ENCODE results near the gene TSGA10IP.

Gene TSGA10IP

GRCh38 chr11:65917434-65918210 is 27.7 kb upstream of the TSGA10IP start:
- Histone ChIP-seq H3K79me2 (ENCODE audit: insufficient read depth, low read length) (no peaks in the 10 kb centered on the region), H3K9ac (ENCODE audit: low read length) (peak overlapping the region; percentile 83), H4K20me1 (ENCODE audit: insufficient read depth, low read length) (no peaks in the 10 kb centered on the region), H3K27me3 (ENCODE audit: insufficient read depth, low read length) (no peaks in the 10 kb centered on the region), H3K27ac (ENCODE audit: low read depth, low read length, poor library complexity, severe bottlenecking) (no peak overlapping the region), H3K4me3 (ENCODE audit: low read depth, low read length, poor library complexity, severe bottlenecking) (peak overlapping the region; percentile 78), H3F3A (ENCODE audit: insufficient read depth, low read length) (no peaks in the 10 kb centered on the region), H3K4me2 (ENCODE audit: low read length) (peak overlapping the region; percentile 98), H3K9me3 (ENCODE audit: low read length) (no peaks in the 10 kb centered on the region), H3K36me3 (ENCODE audit: insufficient read depth, low read length) (0 out of 2 replicates have a peak, but pooled peaks cover under 1% of the 10 kb centered on the region), H3K9me2 (ENCODE audit: low read depth, low read length) (no peaks in the 10 kb centered on the region), H3K4me1 (ENCODE audit: insufficient read depth, low read length, severe bottlenecking) (peaks cover 24% of the 10 kb centered on the region), H2AFZ (ENCODE audit: low read length) (no peak overlapping the region)
- TF ChIP-seq, protein P1, sequence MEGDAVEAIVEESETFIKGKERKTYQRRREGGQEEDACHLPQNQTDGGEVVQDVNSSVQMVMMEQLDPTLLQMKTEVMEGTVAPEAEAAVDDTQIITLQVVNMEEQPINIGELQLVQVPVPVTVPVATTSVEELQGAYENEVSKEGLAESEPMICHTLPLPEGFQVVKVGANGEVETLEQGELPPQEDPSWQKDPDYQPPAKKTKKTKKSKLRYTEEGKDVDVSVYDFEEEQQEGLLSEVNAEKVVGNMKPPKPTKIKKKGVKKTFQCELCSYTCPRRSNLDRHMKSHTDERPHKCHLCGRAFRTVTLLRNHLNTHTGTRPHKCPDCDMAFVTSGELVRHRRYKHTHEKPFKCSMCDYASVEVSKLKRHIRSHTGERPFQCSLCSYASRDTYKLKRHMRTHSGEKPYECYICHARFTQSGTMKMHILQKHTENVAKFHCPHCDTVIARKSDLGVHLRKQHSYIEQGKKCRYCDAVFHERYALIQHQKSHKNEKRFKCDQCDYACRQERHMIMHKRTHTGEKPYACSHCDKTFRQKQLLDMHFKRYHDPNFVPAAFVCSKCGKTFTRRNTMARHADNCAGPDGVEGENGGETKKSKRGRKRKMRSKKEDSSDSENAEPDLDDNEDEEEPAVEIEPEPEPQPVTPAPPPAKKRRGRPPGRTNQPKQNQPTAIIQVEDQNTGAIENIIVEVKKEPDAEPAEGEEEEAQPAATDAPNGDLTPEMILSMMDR (IDR thresholded peaks at IDR 0.05; ENCODE audit: low read length), result no peak
- TF ChIP-seq EZH2 (IDR thresholded peaks at IDR 0.05; ENCODE audit: borderline replicate concordance, low read length), result no peak

DNA sequence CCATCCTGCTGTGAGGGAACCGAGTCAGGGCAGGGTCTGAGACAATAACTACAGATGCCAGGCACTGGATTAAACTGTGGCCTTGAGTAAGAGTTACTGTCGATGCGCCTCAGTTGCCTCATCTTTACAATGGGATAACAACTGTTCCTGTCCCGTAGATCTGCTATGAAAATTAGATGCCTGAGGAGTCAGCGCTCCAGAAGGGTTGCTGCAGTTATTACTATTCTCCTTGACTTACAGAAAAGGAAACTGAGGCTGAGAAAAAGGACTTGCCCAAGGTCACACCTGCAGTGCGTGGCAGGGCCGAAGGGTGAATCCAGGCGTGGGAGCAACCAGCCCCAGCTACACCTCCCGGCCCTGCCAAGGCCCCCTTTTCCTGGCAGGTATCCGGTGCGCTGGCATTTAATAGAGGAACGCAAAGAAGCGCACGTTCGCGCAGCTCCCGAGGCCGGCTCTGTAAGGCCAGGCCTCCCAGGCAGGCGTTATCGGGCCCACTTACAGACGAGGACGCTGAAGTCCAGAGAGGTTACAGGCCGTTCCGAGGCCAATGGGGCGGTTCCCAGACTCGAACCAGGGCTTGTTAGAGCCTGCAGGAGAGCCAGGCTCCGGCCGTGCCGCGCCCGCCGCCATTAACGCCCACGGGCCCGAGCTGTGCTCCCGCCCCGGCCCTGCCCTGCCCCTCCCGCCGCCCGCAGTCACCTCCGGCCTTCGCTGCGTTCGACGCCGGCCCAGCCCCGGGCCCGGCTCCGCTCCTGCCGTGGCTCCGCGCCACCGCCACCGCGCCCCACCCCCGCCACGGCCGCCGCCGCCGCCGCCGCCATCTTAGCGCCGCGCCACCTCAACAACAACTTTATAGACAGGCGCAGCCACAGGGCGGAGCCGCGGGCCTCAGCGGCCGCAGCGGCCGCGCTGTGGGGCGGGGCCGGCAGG is 26.8 kb upstream of the TSGA10IP start, which contains the start of gene C11orf68:
Gene C11orf68, minus strand, starts transcription at position 852 of the 930 bp plus-strand sequence. Its CDS starts 31 bp downstream, at position 821.
- peak within 1 kb of the TSS; percentile 98 for H3K4me2 ChIP-seq (ENCODE audit: low read length)
- no peaks in the 10 kb centered on the region for H4K20me1 ChIP-seq (ENCODE audit: insufficient read depth, low read length)
- peak within 1 kb of the TSS; percentile 85 for H3K4me3 ChIP-seq (ENCODE audit: low read depth, low read length, poor library complexity, severe bottlenecking)
- H3K9ac ChIP-seq (ENCODE audit: low read length), result peak within 1 kb of the TSS; percentile 83
- no peaks in the 10 kb centered on the region for H3F3A ChIP-seq (ENCODE audit: insufficient read depth, low read length)
- H3K9me2 ChIP-seq (ENCODE audit: low read depth, low read length), result no peaks in the 10 kb centered on the region
- H3K36me3 ChIP-seq (ENCODE audit: insufficient read depth, low read length), result 0 out of 2 replicates have a peak, but pooled peaks cover 3% of the 10 kb centered on the region
- no peak within 1 kb of the TSS for H2AFZ ChIP-seq (ENCODE audit: low read length)
- H3K79me2 ChIP-seq (ENCODE audit: insufficient read depth, low read length), result no peaks in the 10 kb centered on the region
- H3K4me1 ChIP-seq (ENCODE audit: insufficient read depth, low read length, severe bottlenecking), result peaks cover 24% of the 10 kb centered on the region
- no peak for TF ChIP-seq EZH2 (IDR thresholded peaks at IDR 0.05; ENCODE audit: borderline replicate concordance, low read length)
- H3K27ac ChIP-seq (ENCODE audit: low read depth, low read length, poor library complexity, severe bottlenecking), result no peak within 1 kb of the TSS
- no peaks in the 10 kb centered on the region for H3K27me3 ChIP-seq (ENCODE audit: insufficient read depth, low read length)
- no peaks in the 10 kb centered on the region for H3K9me3 ChIP-seq (ENCODE audit: low read length)

DNA sequence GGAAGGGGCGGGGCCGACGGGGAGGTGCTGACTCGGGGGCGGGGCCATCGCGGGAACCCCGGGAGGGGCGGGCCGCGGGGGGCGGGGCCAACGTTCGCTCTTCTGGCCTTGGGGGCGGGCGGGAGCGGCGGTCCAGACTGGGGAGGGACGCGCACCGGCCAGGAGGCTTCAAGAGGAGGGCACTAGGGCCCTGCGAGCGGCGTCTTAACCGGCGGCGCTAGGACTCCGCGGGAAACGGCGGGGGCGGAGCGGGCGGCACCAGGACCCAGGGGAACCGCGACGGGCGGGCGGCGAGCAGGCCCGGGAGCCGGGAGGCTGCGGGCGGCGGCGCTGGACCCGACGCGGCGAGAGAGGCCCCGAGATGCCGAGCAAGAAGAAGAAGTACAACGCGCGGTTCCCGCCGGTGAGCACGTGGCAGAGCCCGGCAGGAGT is 26.1 kb upstream of the TSGA10IP start, which contains the start of gene DRAP1:
Gene DRAP1, plus strand, starts transcription at position 286 of the 432 bp plus-strand sequence. Its CDS starts 76 bp downstream, at position 362.
- Histone ChIP-seq H3K9ac (ENCODE audit: low read length) (peak within 1 kb of the TSS; percentile 83), H2AFZ (ENCODE audit: low read length) (no peak within 1 kb of the TSS), H3K27ac (ENCODE audit: low read depth, low read length, poor library complexity, severe bottlenecking) (no peak within 1 kb of the TSS), H3K9me3 (ENCODE audit: low read length) (no peaks in the 10 kb centered on the region), H3K36me3 (ENCODE audit: insufficient read depth, low read length) (0 out of 2 replicates have a peak, but pooled peaks cover 3% of the 10 kb centered on the region), H3K4me3 (ENCODE audit: low read depth, low read length, poor library complexity, severe bottlenecking) (peak within 1 kb of the TSS; percentile 85), H3F3A (ENCODE audit: insufficient read depth, low read length) (no peaks in the 10 kb centered on the region), H3K4me1 (ENCODE audit: insufficient read depth, low read length, severe bottlenecking) (peaks cover 24% of the 10 kb centered on the region), H3K9me2 (ENCODE audit: low read depth, low read length) (no peaks in the 10 kb centered on the region), H3K27me3 (ENCODE audit: insufficient read depth, low read length) (no peaks in the 10 kb centered on the region), H3K4me2 (ENCODE audit: low read length) (peak within 1 kb of the TSS; percentile 98), H3K79me2 (ENCODE audit: insufficient read depth, low read length) (no peaks in the 10 kb centered on the region), H4K20me1 (ENCODE audit: insufficient read depth, low read length) (no peaks in the 10 kb centered on the region)
- no peak for TF ChIP-seq EZH2 (IDR thresholded peaks at IDR 0.05; ENCODE audit: borderline replicate concordance, low read length)
- TF ChIP-seq, protein P1 (IDR thresholded peaks at IDR 0.05; ENCODE audit: low read length), result no peak
